NCI-H2227 treated with DMSO at 0.1 percent for 48 hours (cell line): ENCODE results near the gene DMGDH.

Experiments
- DNase-seq: peaks from one replicate; lab custom pipeline; 2025; lab: John Stamatoyannopoulos, UW

The DMGDH gene

DNA sequence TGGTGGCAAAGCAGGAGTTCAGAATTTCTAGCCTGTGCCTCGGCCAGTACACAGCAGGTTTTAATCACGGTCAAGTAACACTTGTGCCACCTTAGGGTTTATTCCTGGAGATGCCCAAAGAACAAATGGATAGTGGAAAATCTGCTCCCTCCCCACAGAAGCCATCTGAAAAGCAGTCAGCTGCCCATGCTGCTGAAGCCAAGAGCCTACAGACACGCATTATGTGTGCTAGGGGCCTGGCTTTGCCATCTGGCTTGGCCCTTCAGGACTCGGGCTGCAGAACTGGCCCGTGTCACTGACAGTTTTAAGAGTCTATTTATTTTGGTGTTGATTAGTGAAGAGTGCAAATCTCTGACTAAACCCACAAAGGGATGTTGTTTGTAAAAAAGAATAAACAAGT is 95.5 kb downstream of the DMGDH start:
- DNase-seq, result no peak

GRCh38 chr5:78972654-78973428 is 96.6 kb downstream of the DMGDH start:
- DNase-seq, result no peak

- no peak for DNase-seq
These were observed 97.5 kb downstream of the DMGDH start for GRCh38 chr5:78971998-78972397.

GRCh38 chr5:78968781-78969180 is 100.7 kb downstream of the DMGDH start:
- no peak for DNase-seq

DNA sequence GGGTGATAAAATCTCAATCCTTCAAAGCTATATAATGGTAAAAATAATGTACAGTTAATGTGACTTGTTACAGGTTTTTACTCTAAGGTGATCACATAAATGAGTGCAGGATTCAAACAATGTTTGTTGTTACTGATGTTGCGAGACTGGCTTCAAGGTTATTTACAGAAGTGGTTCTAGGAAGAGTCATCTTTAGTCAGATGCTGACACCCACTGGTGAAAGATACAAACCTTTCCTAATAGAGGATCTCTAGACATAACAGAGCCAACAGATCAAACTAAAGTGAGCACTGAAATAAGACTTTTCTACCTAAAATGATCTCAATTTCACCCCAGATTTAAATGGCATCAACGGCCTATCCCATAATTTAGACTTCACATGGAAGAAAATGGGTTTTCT is 104.6 kb downstream of the DMGDH start:
- peak; percentile 36 for DNase-seq

DNA sequence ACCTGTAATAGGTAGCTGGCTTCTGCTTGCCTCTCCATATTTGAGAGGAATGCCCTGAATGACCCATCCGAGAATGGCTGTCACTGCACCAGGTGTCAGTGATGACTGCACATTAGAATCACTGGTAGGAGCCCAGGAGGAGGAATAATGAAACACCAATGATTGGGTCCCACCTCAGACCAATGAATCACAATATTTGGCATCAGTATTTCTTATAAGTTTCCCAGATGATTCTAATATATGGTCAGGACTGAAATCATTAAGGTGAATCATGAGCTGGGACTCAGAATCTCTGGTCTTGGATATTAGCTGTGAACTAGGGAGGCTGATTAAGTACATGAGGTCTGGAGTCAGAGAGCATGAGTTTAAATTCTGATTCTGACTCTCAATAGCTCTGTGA is 107.7 kb downstream of the DMGDH start:
- DNase-seq, result no peak

DNA sequence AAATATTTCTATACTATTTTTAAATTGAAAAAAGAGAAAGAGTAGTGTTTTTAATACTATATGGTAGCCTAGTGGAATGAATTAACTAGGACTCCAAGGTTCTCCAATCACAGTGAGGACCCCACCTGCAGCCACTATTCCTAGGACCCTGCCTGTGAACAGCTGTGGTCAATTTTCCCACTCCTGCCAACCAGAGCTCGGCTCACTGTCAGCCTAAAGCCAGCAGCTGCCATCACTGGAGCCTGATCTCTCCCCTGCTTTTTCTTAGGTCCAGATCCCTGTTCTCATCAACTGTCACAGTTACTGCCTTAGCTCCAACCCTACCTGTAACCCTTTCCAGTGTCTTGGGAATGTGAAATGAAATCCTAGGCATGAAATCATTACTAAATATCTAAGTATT is 109.7 kb downstream of the DMGDH start:
- no peak for DNase-seq

DNA sequence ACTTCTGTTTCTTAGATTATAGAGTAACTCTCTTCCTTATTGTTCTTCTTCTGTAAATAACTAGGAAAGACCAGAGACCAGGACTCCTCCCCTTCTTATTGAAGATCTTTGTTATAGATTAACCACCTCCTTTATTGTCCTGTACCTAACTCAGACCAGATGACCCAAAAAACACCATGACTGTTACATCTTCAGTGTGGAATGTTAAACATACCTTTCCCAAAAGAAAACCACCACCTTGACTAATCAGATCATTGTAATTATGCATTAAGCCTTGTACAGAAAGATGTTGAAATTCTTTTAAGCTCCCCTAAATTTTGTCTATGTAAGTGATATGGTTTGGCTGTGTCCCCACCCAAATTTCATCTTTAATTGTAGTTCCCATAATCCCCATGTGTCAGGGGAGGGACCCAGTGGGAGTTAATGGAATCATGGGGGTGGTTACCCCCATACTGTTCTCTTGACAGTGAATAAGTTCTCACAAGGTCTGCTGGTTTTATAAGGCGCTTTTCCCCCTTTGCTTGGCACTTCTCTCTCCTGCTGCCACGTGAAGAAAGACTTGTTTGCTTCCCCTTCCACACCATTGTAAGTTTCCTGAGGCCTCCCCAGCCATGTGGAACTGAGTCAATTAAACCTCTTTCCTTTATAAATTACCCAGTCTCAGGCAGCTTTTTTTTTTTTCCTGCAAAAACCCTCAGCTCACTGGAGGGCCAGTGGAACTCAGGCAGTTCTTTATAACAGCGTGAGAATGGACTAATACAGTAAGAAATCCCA is 110.6 kb downstream of the DMGDH start:
- no peak for DNase-seq

- DNase-seq, result no peak
These were observed 112.6 kb downstream of the DMGDH start for GRCh38 chr5:78956901-78957300.

DNA sequence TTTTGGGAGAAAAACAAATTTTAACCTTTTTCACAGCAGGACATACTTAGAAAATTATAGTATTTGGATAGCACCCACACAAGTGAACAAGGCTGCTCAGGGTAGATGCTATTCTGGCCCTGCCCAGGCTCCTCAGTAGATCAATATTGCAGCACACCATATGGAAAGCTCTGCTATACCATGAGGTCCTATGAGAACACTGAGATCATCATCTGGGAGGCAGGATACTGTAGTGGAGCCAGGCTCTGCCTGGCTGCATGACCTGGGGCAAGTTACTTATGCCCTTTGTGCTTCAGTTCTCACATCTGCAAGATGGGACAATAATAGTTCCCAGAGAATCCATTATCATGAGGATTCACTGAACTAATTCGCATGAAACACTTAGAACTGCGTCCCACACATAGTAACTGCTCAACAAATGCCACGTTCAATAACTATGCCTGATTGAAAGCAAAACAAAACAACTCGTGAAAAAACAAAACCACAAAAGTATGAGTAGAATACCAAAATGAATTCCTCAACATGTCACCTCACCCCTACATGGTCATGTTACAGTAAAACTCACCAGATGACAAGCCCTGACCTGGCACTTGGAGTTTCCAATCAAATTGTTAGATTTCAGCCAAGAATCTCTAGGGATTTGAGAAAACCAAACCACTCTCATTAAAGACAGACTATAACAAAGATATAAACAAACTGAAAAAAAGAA is 116.2 kb downstream of the DMGDH start:
- DNase-seq, result no peak
